ENCODE measurements around the gene C16orf95. TPM values are rescaled to one million over a fixed set of nuclear protein-coding genes. Genes with fewer than 3 reads are reported as not detected.

Gene C16orf95
- total and polyA plus RNA-seq, 12 donors, result 0.67 to 9.9 (median 5.3) TPM

DNA sequence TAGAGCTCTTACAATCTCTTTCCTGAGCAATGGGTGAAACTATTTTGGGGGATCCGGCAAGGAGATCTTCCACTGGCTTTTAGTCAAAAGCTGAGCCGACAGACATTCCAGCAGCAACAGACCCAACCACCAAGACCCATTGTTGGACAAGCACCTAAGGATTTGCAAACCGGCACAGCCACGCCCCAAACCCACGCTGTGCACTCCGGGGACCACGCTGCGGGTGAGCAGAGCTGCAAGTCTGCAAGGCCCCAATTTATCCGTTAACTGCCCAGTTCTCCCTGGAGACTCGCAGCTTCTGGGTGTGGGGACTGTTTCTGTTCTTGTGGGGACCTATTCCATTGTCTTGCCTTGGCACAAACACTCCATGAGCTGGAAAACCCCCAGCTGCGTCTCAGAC lies 45.9 kb downstream of the C16orf95 start:
- Histone ChIP-seq H3K4me3 (no peak overlapping the region), H3K9me3 (replicated peaks in 1 of 3) (no peaks in the 10 kb centered on the region), H3K36me3 (replicated peaks in 1 of 2) (no peaks in the 10 kb centered on the region), H3K27ac (no peak overlapping the region), H3K4me1 (replicated peaks in 1 of 2) (no peaks in the 10 kb centered on the region), H3K27me3 (no peaks in the 10 kb centered on the region)
- intact Hi-C loops (cut with DNase I), result loop anchor here (10.0 kb wide), 3 partner anchors 196 to 706 kb away; partner anchors contain the start of gene FOXC2 (in 1 of the 2)
- DNase-seq, result no peak
- TF ChIP-seq, protein P1, sequence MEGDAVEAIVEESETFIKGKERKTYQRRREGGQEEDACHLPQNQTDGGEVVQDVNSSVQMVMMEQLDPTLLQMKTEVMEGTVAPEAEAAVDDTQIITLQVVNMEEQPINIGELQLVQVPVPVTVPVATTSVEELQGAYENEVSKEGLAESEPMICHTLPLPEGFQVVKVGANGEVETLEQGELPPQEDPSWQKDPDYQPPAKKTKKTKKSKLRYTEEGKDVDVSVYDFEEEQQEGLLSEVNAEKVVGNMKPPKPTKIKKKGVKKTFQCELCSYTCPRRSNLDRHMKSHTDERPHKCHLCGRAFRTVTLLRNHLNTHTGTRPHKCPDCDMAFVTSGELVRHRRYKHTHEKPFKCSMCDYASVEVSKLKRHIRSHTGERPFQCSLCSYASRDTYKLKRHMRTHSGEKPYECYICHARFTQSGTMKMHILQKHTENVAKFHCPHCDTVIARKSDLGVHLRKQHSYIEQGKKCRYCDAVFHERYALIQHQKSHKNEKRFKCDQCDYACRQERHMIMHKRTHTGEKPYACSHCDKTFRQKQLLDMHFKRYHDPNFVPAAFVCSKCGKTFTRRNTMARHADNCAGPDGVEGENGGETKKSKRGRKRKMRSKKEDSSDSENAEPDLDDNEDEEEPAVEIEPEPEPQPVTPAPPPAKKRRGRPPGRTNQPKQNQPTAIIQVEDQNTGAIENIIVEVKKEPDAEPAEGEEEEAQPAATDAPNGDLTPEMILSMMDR (IDR thresholded peaks at IDR 0.05), result no peak
- TF ChIP-seq POLR2A (IDR thresholded peaks at IDR 0.05), result no peak
- WGBS, 4 donors, result 84 to 93% (median 89%) methylated on average over 6 to 11 of the region's 11 CpGs

DNA sequence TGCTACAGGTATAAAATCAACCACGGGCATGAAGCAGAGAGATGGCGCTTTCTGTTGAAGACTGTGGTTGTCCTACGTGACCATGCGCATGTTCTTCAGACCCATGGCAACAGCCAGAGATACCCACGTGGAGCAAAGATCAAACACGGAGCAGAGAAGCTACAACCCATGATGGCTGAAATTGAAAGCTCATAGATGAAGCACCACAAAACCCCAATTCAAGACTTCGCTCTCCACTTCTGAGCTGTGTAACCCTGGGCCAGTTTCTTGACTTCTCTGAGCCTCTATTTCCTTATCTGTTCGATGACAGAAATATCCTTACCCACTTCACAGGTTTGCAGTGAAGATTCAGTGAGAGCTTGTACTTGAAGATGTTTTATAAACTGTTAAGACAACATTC lies 49.6 kb downstream of the C16orf95 start:
- H3K36me3 ChIP-seq (replicated peaks in 1 of 2), result no peaks in the 10 kb centered on the region
- no peak overlapping the region for H3K4me3 ChIP-seq
- H3K27ac ChIP-seq, result no peak overlapping the region
- no peaks in the 10 kb centered on the region for H3K9me3 ChIP-seq (replicated peaks in 1 of 3)
- no peak for DNase-seq
- no peaks in the 10 kb centered on the region for H3K27me3 ChIP-seq
- 69 to 84% (median 81%) methylated on average over 8 of the region's 8 CpGs for WGBS, 4 donors
- no peaks in the 10 kb centered on the region for H3K4me1 ChIP-seq (replicated peaks in 1 of 2)
- intact Hi-C loops (cut with DNase I), result no loop called here
- TF ChIP-seq POLR2A (IDR thresholded peaks at IDR 0.05), result no peak
- TF ChIP-seq, protein P1 (IDR thresholded peaks at IDR 0.05), result no peak

DNA sequence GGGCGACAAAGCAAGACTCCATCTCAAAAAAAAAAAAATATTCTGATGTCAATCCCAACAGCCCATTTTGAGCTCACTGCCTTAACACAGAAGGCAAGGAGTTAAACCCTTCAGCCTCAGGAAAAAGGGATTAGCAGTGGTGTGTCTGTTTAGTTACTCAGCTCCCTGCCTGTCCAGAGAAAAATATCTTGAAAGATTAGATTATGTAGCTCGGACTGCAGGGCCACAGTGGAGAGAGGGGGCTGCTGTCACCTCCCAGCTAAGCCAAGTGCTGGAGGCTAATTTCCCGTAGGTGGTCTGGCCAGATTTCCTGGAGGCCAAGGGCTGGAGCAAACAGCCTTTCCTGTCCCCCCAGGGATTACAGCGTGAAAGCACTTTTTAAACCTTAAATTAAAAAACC lies 50.3 kb downstream of the C16orf95 start:
- Histone ChIP-seq H3K4me1 (replicated peaks in 1 of 2) (no peaks in the 10 kb centered on the region), H3K36me3 (replicated peaks in 1 of 2) (no peaks in the 10 kb centered on the region), H3K27ac (no peak overlapping the region), H3K4me3 (no peak overlapping the region), H3K9me3 (replicated peaks in 1 of 3) (no peaks in the 10 kb centered on the region), H3K27me3 (no peaks in the 10 kb centered on the region)
- DNase-seq, result no peak
- TF ChIP-seq, protein P1 (IDR thresholded peaks at IDR 0.05), result no peak
- TF ChIP-seq POLR2A (IDR thresholded peaks at IDR 0.05), result no peak
- intact Hi-C loops (cut with DNase I), result no loop called here
- WGBS, 4 donors, result 54 to 61% (median 57%) methylated on average over 4 of the region's 4 CpGs

DNA sequence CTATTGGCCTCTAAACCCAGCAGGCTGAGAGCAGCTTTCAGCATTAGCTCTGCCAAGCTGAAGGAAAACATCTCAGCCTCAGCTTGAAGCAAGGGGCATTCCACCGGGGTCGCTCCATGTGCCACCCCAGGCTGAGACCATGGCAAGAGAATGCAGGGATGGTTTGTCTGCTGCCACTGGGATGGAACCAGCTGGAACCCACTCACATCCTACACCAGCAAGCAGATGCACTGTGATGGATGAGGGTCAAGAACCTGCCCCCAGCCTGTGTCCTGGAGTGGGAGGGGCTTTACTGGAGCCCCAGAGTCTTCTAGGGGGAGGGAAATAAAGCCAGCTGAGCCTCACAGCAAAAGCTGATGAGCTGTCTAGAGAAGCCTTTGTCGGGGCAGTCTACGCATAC lies 51.9 kb downstream of the C16orf95 start:
- Histone ChIP-seq H3K36me3 (replicated peaks in 1 of 2) (no peaks in the 10 kb centered on the region), H3K9me3 (replicated peaks in 1 of 3) (no peaks in the 10 kb centered on the region), H3K4me1 (replicated peaks in 1 of 2) (no peaks in the 10 kb centered on the region), H3K27me3 (no peaks in the 10 kb centered on the region), H3K27ac (no peak overlapping the region), H3K4me3 (no peak overlapping the region)
- 86 to 100% (median 95%) methylated on average over 2 to 4 of the region's 4 CpGs for WGBS, 4 donors
- intact Hi-C loops (cut with DNase I), result no loop called here
- no peak for DNase-seq
- TF ChIP-seq, protein P1 (IDR thresholded peaks at IDR 0.05), result no peak
